Osteocyte (in vitro differentiated cells): Measurements from ENCODE around the gene LPIN1. TPM values are rescaled to one million over a fixed set of nuclear protein-coding genes. Genes with fewer than 3 reads are reported as not detected.

Source experiments
- DNase-seq: peaks from one replicate; pipeline ENCODE4 v3.0.0; 2021; ENCODE audit warnings: mixed read lengths; ENCODE audit not compliant: unreplicated experiment; ENCODE audit errors: extremely low spot score
- H3K27ac Mint-ChIP-seq: one replicate; pipeline ENCODE4 v1.8.0; 2021; ENCODE audit warnings: mild to moderate bottlenecking, mixed read lengths; ENCODE audit not compliant: unreplicated experiment
- H3K27me3 Mint-ChIP-seq: one replicate; pipeline ENCODE4 v1.8.0; 2021; ENCODE audit warnings: mixed read lengths; ENCODE audit not compliant: unreplicated experiment
- H3K36me3 Mint-ChIP-seq: one replicate; pipeline ENCODE4 v1.8.0; 2021; ENCODE audit warnings: mixed read lengths; ENCODE audit not compliant: unreplicated experiment
- H3K4me1 Mint-ChIP-seq: one replicate; pipeline ENCODE4 v1.8.0; 2021; ENCODE audit warnings: mixed read lengths; ENCODE audit not compliant: unreplicated experiment
- H3K4me3 Mint-ChIP-seq: one replicate; pipeline ENCODE4 v1.8.0; 2021; ENCODE audit warnings: mild to moderate bottlenecking, moderate library complexity, mixed read lengths; ENCODE audit not compliant: unreplicated experiment
- H3K9me3 Mint-ChIP-seq: one replicate; pipeline ENCODE4 v1.8.0; 2021; ENCODE audit warnings: mixed read lengths; ENCODE audit not compliant: unreplicated experiment
- CTCF ChIP-seq: fragments of 200-600 bp; sonication (generic); IDR thresholded peaks from 2 replicates; pipeline ENCODE4 v1.5.0; 2021; ENCODE audit warnings: antibody characterized with exemption, mild to moderate bottlenecking, moderate library complexity
- total RNA-seq: library from RNA; stranded (reverse); gene quantifications from 2 replicates; pipeline ENCODE4 v1.2.1, GENCODE V29; 2021

LPIN1 gene
- total RNA-seq, 1 donor from 2014 or later = 26.7 TPM

DNA sequence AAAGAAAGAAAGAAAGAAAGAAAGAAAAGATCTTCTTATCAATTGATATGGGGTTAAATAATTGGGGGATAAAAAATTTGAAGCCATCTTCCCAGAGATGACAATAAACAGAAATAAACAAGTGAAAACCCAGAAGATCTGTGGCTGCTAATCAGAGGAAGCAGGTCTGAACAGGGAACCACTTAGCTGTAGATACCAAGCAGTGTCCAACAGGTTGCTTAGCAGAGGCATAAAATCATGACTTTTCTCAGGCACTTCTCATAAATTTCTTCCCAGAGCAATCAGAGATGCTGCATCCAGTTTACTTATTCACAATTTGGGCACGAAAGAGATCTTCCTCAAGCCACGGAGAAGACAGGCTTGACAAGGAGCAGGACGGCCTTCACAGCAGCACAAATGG, 5.7 kb upstream of the LPIN1 start:
- Mint-ChIP-seq H3K27ac (no peak overlapping the region), H3K4me3 (no peak overlapping the region), H3K4me1 (peaks cover 26% of the 10 kb centered on the region), H3K27me3 (peaks cover 22% of the 10 kb centered on the region), H3K9me3 (no peaks in the 10 kb centered on the region), H3K36me3 (no peaks in the 10 kb centered on the region)
- DNase-seq = no peak
- no peak for TF ChIP-seq CTCF

DNA sequence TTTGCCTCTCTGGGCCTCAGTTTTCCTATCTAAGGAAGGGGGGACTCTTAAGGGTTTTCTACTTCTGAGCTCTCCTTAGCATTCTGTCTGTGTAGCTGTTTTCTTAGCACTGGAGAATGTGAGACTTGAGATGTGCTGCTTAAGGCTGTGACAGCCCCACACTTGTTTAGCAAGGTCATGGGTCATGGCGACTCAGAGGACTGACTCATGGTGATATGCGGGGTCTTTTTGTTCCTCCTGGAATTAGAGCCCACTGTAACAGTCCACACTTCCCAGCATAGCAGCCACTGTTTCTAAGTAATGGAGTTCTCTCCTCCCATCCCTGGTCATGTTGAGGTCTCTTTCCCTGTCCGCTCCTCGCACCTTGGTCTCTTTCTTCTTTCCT, 4.1 kb upstream of the LPIN1 start:
- Mint-ChIP-seq H3K27me3 (peaks cover 7% of the 10 kb centered on the region), H3K36me3 (no peaks in the 10 kb centered on the region), H3K4me1 (peaks cover 34% of the 10 kb centered on the region), H3K27ac (no peak overlapping the region), H3K4me3 (no peak overlapping the region), H3K9me3 (no peaks in the 10 kb centered on the region)
- TF ChIP-seq CTCF = no peak
- DNase-seq = no peak

GRCh38 chr2:11742702-11743357, 3.6 kb upstream of the LPIN1 start:
- H3K9me3 Mint-ChIP-seq = no peaks in the 10 kb centered on the region
- H3K36me3 Mint-ChIP-seq = no peaks in the 10 kb centered on the region
- H3K27me3 Mint-ChIP-seq = peaks cover 3% of the 10 kb centered on the region
- TF ChIP-seq CTCF = no peak
- no peak overlapping the region for H3K4me3 Mint-ChIP-seq
- DNase-seq = peak; percentile 73
- no peak overlapping the region for H3K27ac Mint-ChIP-seq
- H3K4me1 Mint-ChIP-seq = peaks cover 39% of the 10 kb centered on the region

DNA sequence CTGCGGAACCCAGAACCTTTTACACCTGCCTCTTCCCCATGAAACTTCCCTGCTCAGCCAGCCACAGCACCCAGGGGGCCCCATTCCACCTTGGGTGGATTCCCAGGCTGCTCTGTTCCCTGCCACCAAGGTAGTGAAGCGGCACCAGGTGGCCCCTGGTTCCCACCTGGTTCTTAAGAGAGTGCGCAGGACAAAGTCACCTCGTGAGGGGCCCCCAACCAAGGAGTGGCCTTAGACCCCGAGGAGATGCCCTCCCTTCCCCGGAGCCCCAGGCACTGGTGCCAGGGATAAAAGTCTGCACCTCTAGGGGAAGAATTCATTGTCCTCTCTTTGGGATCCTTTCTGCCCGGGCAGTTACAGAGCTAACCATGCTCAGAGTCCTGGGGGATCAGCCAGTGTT, 3.1 kb upstream of the LPIN1 start:
- Mint-ChIP-seq H3K27ac (no peak overlapping the region), H3K4me3 (no peak overlapping the region), H3K27me3 (peaks cover 3% of the 10 kb centered on the region), H3K9me3 (no peaks in the 10 kb centered on the region), H3K4me1 (peaks cover 44% of the 10 kb centered on the region), H3K36me3 (no peaks in the 10 kb centered on the region)
- DNase-seq = peak; percentile 77
- TF ChIP-seq CTCF = no peak

DNA sequence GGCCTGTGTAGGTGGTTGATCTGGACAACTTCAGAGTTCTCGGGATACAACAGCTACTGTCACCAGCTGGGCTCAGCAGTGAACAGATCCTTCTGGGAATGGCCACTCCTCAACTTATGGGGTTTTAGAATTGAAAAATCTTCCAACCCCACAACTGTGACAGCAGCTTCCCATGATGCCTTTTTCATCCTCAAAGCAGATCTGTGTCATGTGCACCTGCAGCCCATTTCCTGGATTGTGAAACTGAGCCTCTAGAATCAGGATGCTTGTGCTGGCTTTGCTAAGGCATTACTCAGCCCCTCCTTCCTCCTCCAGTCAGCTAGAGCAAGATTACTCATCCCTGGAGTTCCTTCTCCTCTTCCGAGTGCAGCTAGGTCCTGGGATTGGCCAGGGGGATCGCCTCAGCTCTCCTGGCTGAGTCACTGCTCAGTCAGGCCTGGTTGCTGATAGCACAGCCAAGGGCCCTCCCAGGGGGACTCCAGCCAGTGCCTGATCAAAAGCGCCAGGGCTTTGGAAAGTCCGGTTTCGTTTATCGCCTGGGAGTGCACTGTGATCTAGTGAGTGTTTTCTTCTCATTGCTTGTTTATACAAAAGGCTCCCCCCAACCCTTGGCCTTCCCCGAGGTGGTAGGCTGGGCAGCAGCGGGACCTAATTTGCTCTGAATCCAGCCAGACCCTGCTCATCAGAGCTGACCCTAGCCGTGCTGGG, 2.4 kb upstream of the LPIN1 start:
- H3K36me3 Mint-ChIP-seq = no peaks in the 10 kb centered on the region
- H3K9me3 Mint-ChIP-seq = no peaks in the 10 kb centered on the region
- peaks cover 3% of the 10 kb centered on the region for H3K27me3 Mint-ChIP-seq
- H3K4me3 Mint-ChIP-seq = peak overlapping the region; percentile 52
- peaks cover 43% of the 10 kb centered on the region for H3K4me1 Mint-ChIP-seq
- DNase-seq = peak; percentile 95
- TF ChIP-seq CTCF = no peak
- H3K27ac Mint-ChIP-seq = peak overlapping the region; percentile 85
